NCI-H82 treated with DMSO at 0.1 percent for 48 hours (cell line): Measurements from ENCODE around the gene SCN10A.

ENCODE experiments used
- DNase-seq: peaks from one replicate; lab custom pipeline; 2025; ENCODE audit not compliant: unreplicated experiment; lab: John Stamatoyannopoulos, UW

SCN10A gene

DNA sequence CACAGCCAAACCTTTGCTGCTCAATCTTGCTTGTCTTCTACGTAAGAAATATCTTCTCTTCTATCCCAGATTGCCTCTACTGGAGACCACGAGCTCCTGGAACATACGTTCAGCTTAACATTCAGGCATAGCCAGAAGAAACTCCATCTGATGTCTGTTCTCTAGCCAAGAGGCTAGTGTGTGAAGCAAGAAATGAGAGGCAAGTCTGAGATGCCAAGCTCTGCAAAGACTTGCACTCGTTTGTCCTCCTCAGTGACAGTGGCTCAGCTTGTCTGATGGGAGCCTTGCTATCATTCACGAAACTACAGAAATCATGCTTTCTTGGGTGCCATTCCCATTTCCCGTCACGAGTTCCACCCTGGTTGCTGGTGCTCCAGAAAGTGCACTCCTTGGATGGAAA is at the start of gene SCN10A:
Gene SCN10A, minus strand, starts transcription at position 192 of the 400 bp plus-strand sequence. CDS start 22,207 bp downstream, outside the sequence.
- no peak for DNase-seq

DNA sequence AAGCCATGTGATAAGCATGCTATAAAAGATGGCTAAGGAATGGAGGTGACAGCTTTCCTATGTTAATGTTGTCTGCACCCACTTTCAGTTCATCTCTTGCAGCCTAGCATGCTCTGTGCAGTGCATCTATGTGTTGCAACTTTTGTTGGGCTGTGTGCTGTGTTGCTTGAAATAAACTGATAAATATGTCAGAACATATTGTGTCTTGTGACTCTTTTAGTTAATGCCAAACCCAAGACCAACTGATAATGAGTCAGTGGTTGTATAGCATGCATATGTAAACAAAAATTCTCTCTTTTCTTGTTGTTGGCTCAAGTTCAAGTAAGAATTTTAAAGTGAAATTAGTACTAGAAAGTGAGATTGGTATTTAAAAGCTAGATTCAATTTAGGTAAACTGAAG is 37.0 kb upstream of the SCN10A start:
- no peak for DNase-seq

DNA sequence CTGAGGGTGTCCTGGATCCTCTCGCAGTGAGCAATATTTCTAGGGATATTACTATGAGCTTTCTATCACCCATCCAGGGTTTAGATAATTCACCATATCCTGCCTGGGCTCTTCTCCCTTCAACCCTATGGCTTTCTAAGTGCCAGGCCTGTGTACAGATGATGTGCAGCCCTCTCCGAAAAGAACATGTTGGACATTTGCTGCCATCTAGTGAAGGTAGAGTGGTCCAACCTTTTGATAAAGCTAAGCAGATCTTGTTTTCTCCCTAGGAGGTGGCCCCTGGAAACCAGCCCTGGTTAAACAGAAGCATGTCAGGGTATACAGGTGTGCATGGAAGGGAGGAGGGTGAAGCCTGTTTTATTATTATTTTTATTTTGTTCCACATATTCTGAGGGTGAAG is 27.9 kb upstream of the SCN10A start:
- DNase-seq = no peak

DNA sequence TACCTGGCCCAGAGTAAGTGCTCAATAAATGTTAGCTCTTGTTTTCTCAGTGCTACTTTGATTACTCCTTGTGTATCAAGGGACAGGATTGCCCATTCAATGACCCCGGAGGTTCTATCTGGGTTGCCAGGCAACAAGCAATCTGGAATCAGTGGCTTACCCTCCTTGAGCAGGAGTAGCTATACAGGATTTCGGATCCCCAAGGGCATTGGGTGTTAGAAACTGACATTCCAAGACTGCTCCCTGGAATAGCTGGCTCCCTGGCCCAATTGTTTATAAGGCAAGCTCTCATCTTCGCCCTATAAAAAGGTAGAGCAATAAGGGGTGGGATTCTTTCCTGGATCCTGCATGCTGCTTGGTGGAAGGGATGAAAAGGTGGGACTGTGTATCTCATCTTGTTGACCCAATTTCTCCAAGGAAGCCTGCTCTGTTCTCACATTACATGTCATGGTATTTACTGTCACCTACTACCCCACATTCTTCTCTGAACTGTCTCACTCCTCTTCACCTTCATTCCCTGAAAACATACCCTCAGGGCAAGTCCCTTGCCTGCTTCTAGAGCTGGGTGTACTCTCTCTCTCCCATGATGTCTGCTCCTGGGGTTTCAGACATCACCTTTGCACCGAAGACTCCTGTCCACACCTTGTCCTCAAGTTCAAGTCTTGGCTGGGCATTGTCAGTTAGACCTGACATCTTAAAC is 26.4 kb upstream of the SCN10A start:
- DNase-seq = no peak

DNA sequence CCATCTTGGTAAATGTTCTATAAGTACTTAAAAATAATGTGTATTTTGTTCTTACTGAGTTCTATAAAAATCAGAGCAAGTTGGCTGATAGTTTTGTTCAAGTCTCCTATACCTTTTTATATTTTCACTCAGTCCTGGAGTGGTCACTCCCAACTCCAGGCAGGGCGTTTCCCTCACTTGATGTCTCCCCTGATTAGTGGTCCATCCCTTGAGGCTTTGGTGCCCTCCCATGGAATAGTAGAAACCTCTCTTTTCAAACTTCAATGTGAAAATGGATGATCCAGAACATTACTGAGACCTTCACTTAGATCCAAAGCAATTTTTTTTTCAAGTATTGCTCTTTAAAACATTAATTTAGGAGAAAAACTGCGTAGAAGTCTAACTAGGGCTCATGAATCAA is 25.0 kb upstream of the SCN10A start:
- DNase-seq = no peak

DNA sequence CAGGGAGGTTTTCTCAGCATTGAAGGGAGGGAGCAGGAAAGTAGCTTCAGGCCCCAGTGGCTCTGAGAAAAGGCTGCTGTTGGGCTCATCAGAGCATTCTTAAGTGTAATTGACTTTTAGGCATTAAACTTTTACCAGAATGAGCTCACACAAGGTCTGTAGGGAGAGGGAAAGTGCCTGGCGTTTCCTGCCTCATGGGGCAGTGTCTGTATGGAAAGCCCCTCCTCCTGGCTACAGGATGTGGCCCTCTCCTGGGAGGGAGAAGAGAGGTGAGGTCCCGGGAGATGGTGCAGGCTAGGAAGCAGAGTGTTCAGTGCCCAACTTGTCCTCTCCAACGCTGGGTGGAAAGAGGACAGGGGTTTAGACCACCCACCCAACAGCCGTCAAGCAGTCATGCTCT is 21.3 kb upstream of the SCN10A start:
- no peak for DNase-seq

DNA sequence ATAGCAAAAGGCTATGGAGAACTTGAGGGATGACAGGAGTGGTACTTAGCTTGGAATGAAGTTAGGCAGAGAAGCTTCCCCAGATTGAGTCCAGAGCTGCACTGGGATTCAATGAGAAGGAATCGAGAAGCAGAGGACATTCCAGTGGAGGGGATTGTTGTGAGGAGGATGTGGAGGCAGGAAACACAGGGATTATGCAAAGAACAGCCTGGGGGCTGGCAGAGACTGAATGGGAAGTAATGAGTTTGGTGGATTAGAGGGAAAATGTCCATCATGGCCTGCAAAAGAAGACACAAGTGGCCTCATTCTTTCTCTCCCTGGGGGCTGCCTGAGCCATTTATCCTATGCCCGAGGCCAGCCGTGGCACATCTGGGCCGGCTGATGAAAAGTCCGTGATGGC is 20.5 kb upstream of the SCN10A start:
- DNase-seq = no peak

DNA sequence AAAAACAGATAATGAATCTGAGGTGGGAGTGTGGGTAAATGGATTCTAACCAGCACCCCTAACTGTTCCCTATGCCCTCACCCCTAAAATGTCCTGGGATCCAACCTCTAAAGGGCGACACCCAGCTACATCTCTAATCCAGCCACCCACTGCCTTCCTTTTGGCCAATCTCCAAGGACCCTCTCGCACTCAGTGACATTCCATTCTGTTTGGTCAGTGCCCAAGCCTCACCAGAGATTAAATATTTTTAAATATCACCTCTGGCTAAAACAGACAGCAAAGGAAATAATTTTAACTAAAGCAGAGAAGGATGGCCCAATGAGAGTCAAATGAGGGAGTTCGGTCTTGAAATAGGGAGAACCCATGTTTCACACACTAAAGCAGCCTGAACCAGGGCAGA is 19.9 kb upstream of the SCN10A start:
- no peak for DNase-seq

DNA sequence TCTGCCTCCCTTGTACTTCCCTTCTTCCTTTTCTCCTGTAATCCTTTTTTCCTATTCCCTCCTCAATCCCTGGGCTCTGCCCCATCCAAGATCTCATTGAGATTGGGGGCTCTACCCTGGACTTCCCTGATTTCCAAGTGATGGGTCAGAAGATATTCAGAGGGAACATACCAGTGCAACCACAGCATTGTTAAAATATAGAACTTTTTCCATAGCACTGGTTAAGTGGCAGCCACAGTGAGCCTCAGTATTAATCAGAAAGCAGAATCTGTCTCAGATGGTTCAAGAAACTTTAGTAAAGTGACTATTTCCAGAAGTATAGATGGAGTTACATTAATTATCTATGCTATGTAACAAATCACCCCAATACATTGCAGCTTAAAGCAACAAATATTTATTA is 18.7 kb upstream of the SCN10A start:
- DNase-seq = no peak

DNA sequence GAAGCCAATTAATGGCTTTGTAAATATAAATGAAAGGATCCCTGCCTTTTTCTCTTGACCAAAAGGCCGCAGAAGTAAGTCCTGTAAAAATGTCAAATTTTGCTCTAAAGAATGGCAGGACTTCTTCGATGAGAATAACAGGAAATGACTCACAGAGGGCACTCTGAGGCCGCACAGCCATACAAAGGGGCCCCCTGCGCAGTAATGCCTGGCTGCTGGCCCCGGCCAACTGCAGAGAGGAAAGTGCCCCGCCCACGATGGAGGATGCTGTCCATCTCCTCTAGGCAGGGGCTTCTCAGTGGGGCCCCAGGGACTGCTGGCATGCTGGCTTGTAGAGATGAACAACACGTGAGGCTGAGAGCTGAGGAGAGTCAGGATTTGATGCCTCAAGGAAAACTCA is 18.1 kb upstream of the SCN10A start:
- DNase-seq = no peak

DNA sequence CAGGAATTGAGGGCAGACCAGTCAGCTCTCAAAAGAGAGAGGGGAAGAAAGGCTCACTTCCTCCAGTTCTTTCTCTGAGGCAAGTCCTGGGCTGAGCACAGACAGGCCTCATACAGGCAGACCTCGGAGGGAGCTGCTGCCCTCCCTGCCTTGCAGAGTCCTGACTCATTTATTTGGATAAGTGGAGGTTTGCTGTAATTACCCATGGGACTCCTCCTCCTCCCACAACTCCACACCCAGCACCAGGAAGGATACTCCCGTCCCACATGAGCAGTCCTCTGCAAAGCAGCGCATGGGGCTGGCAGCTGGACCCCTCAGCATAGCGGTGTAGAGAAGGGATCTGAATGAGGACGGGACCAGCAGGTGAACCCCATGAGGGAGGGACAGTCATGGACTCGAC is 13.4 kb upstream of the SCN10A start:
- no peak for DNase-seq

DNA sequence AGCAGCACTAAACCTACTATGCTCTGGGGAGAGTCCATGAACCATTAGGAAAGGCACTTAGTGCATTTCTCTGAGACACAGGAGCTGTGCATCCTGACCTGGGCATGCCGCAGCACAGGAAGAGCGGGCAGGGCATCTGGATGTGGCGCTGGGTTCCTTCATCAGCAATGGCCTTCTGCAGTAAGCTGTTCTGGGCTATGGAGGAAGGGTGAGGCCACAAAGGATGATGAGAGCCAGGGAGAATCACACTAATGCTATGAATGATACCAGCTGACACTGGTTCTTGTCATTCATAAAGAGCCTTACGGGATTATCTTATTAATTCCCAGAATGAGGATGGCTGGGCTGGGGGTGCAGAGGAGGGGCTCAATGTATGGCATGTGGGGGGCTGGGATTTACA is 12.7 kb upstream of the SCN10A start:
- no peak for DNase-seq

DNA sequence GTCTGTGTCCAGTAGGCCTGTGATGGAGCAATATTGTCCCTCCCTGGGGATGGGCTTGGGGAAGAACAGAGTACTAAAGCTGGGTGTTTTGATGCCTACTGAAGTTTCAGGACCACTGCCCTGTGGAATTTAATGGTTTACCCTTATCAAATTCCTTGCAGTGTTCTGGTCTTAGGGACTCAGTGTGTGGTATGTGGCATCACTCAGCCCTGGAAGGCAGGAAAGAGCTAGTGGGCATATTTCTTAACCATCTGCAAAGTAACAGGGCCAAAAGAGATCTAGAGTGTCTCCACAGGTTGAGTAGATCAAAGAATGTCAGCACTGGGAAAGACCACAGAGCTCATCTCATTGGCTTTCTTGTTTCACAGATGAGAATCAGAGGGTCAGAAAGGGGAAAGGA is 11.8 kb upstream of the SCN10A start:
- no peak for DNase-seq

DNA sequence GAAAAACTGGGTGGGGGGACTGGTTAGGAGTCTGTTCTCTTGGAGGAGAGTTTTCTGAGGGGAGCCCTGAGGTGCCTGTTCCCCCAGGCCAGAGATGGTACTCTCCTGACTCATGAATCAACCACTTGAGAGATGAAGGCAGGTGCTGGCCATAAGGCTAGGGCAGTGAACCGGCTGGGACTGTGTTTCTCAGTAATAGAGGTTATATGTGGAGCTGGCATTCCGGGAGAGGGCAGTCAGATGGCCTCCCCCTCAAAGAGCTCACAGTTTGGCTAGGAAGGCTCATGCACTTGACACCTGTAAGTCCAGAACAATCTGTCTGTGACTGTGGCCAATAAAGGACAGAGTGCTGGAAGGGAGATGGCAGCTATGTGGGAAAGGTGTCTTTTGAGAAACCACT is 10.0 kb upstream of the SCN10A start:
- no peak for DNase-seq

DNA sequence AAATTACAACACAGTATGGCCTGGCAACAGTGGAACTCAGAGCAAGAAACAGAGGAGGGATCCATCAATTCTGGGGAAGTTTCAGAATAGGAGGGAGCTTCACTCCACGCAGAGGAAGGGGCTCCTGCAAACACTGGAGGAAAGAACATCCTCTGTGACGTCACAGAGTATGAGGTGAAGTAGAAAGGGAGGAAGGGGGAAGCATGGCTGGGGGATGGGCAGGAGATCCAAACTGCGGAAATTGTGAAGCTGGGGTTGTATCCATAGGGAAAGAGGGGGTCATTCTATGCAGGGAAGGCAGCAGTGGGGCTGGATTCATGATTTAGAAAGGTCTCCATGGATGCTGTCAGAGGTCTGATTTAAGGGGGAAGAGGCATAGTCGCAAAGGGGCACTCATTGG is 8.3 kb upstream of the SCN10A start:
- no peak for DNase-seq

DNA sequence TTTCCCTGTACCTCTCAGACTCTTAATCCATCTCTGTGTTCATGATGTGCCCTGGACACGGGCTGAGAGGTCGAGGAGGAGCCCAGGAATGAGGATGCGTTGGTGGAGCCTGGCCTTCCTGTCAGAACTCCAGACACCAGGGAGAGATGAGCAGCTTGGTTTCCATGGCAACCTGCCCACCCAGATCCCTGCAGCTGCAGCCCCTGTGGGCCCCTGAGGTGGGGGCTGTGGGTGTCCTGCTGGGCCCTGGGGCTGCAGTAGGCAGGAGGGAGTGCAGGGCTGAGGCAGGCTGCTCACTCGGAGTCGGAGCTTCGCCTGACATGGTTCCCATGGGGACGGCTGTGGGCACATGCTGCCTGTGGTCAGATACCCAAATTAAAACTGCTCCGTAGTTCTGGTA is 7.7 kb upstream of the SCN10A start:
- no peak for DNase-seq

DNA sequence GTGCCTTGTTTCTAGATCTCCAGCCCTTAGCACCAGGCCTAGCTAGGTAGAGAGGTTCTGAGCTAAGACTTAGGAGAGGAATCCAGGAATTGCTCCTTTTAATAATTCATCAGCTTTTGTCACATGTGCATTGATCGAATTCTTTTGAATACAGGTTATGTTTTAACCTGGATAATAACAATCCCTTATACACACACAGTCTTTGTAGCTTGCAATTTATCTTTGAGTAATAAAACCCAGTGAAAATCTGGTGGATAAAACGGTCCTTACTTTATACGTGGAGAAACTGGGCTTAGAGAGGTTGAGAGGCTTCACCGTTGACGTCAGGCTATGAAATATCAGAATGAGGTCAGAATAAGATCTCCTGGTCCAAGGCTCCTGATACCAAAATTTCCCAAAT is 7.2 kb upstream of the SCN10A start:
- DNase-seq = no peak

DNA sequence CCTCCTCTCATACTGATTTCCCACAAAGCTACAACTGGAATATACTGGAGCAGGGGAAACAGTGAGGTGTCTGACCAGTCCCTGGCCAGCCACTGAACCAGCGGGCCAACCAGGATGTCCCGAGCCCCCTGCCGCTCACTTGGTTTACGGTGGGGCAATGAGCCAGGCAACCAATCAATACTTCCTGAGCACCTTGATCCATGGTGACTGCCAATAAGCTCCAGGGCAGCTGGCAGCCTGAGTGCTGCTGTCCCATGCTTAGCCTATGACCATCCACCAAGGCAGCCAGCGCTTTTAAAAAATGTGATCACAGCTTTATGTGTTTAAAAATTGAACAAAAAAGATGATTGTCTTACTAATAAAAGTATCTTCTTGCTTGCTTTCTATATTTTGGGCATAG is 4.2 kb downstream of the SCN10A start:
- DNase-seq = no peak

DNA sequence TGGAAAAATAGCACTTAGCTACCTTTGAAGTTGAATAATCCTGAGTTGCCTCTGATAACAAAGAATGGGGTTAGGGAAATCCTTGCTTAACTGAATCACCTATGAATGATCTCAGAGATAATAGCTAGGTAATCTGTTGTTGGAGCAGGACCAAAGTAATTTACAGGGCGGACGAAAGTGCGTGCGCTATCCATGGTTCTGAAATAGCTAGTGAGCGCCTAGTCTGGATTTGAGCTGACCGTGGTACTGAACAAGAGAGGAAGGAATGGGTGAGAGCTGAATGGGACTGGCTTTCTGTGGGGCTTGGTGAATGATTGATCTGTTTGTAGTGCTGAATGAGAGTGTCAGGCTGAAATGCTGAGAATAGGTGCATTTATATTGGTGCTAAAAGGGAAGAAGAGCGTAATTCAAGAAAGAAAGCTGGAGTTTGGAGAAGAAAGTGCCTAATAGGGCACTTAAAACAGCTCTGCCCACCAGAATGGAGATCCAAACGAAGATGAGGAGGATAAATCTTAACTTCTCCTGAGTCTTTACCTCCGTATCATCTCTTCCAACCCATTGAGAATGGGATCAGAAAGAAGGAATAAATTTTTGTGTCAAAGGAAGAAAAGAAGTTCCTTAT is 10.1 kb downstream of the SCN10A start:
- no peak for DNase-seq

DNA sequence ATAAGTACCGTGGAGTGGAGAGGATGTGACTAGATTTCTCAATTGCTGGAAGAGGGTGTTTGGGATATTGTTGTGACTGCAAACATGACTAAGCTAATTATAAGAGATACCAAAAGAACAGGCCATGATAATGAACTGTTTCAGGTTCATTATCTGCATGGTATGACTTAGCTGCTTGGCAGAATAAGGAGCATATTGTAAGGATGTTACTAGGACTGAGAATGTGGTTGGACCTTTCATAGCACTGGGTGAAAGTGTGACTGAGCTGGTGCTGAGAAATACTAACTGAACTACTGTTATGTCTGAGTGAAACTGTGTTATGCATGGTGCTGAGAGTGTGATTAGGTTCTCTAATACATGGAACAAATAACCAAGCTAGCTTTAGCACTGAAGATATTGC is 11.0 kb downstream of the SCN10A start:
- DNase-seq = no peak

DNA sequence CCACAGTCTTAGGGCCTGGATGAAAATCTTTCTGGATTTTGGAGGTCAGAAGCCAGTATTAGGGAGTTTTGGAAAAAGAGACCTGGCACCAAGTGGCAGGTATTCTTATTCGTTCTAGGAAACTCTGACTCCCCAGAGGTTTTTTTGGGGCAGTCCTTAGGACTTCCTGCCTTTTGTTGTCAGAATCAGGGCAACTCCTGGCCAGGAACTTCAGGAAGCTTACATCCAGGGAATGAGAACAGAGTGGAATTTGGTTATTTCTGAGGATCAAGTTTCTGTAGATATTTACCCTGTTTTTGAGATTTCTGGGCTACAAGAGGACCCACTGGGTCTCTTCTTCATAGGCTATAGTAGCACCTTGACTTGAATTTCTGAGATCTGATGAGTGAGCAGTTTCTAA is 15.5 kb downstream of the SCN10A start:
- no peak for DNase-seq

DNA sequence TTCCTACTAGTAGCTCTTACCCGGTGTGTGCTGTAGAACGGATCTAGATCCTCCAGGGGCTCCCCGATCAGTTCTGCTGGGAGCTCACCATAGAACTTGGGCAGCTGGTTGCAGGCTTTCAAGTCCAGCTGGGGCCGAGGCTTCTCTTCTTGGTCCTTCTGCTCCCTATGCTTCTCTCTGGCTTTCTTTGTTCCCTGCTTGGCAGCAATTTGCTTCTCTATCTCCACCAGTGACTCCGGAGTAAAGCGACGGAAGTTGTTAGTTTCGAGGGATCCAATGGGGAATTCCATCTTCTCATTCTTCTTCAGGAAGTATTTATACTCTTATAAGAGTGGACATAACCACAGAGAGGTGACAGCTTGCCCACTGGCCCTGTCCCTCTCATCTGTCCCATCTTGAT is 22.3 kb downstream of the SCN10A start:
- no peak for DNase-seq

DNA sequence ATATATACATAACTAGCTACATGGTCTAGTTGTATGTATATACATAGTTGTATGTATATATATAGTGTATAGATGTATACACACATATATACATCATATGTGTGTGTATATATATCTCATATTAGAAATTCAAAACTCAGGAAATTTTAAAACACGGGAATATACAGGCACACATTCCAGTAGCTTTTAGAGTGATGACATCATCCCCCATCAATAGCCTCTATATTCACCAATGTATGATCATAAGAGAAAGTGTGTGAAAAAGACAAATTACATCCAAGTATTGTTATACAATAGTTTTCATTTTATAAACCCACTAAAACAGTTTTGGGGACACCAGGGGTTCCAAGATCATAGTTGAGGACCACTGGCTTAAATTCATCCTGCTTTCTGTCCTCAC is 23.0 kb downstream of the SCN10A start:
- DNase-seq = no peak
